SHP77 (cell line): ENCODE results near the gene R3HDML.
A peak's percentile ranks its signal among the peaks of the same experiment; 100 is the strongest.
"Not testable (repeated sequence)": the region's sequence is repeated elsewhere in the genome, so short reads cannot be mapped to it uniquely, and the experiment has no call there.

Experiments used
- DNase-seq, 2 experiments: peaks; one replicate each; lab custom pipeline; 2025; lab: John Stamatoyannopoulos, UW

The R3HDML gene

GRCh38 chr20:44328428-44328827 is 8.4 kb upstream of the R3HDML start:
- DNase-seq, result no peak

- no peak for DNase-seq
These were observed 5.6 kb upstream of the R3HDML start for GRCh38 chr20:44331201-44331600.

- no peak for DNase-seq
These were observed 2.5 kb upstream of the R3HDML start for GRCh38 chr20:44334306-44334705.

- no peak for DNase-seq
These were observed 2.1 kb upstream of the R3HDML start for GRCh38 chr20:44334709-44335108.

- no peak for DNase-seq
These were observed 1.2 kb upstream of the R3HDML start for GRCh38 chr20:44335675-44336074.

- peak; percentile 19 to 46 for DNase-seq
These were observed 757 bp upstream of the R3HDML start for GRCh38 chr20:44336086-44336485.

GRCh38 chr20:44342248-44342647 is 5.4 kb downstream of the R3HDML start:
- DNase-seq, result no peak

GRCh38 chr20:44343162-44343675 is 6.4 kb downstream of the R3HDML start:
- DNase-seq, result no peak

GRCh38 chr20:44344723-44345122 is 7.9 kb downstream of the R3HDML start:
- no peak for DNase-seq

- no peak for DNase-seq
These were observed 8.3 kb downstream of the R3HDML start for GRCh38 chr20:44345147-44345546.

GRCh38 chr20:44345941-44346340 is 9.1 kb downstream of the R3HDML start:
- not testable (repeated sequence) for DNase-seq

GRCh38 chr20:44348168-44348659 is 11.4 kb downstream of the R3HDML start:
- no peak for DNase-seq

- no peak for DNase-seq
These were observed 12.5 kb downstream of the R3HDML start for GRCh38 chr20:44349349-44349748.

- no peak for DNase-seq
These were observed 13.7 kb downstream of the R3HDML start for GRCh38 chr20:44350567-44350966.

GRCh38 chr20:44354979-44355497 is 18.2 kb downstream of the R3HDML start:
- no peak for DNase-seq

- no peak for DNase-seq
These were observed 18.9 kb downstream of the R3HDML start, which contains the start of gene HNF4A for GRCh38 chr20:44355498-44356352. HNF4A (plus strand) TSS chr20:44355699; CDS start chr20:44355805, 106 bp downstream.

- DNase-seq, result no peak
These were observed 19.5 kb downstream of the R3HDML start for GRCh38 chr20:44356353-44356723.

- DNase-seq, result no peak
These were observed 20.2 kb downstream of the R3HDML start for GRCh38 chr20:44357020-44357419.

GRCh38 chr20:44357555-44358125 is 20.8 kb downstream of the R3HDML start:
- DNase-seq, result no peak

GRCh38 chr20:44358776-44359175 is 21.9 kb downstream of the R3HDML start:
- no peak for DNase-seq

GRCh38 chr20:44360221-44360620 is 23.4 kb downstream of the R3HDML start:
- DNase-seq, result no peak

- DNase-seq, result no peak
These were observed 24.2 kb downstream of the R3HDML start for GRCh38 chr20:44361021-44361420.

- no peak for DNase-seq
These were observed 25.7 kb downstream of the R3HDML start for GRCh38 chr20:44362466-44362940.
